GM21528 (cell line): Measurements from ENCODE around the gene INO80E.
"Not testable (repeated sequence)": the region's sequence is repeated elsewhere in the genome, so short reads cannot be mapped to it uniquely, and the experiment has no call there.

Experiments used
- ATAC-seq: cut with Tn5 transposase; IDR thresholded peaks from one replicate; pipeline ENCODE4 v1.9.1; 2021; ENCODE audit warnings: mild to moderate bottlenecking, moderate library complexity; ENCODE audit not compliant: unreplicated experiment, low FRiP score

The INO80E gene

DNA sequence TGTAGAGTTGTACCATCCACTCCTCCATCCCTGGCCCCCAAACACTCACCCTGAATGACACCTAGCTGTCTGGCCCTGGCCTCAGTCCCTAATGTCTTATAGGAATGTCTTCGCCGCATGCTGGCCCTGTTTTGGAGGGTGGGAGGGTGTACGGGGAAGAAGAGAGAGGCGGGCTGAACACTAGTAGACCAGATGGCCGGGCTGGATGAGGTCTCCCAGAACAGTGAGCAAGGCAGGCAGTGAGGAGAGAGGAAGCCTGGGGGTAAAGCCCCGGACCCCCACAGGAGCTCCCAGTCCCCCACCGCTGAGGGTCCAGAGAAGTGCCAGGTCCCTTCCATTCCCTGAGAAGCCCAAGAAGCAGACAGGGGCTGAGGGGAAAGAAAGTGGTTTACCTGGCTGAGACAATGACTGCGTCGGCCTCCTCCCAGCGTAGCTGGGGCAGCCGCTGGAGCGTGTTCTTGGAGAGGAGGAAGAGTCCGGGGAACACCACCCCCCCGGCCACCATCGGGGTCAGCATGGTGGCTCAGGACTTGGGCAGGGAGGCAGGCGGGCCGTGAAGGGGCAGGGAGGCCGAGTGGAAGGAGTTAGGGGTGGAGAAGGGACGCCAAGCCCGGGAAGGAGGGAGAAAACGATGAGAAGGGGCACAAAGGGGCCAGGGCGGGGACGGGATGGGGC is 34.1 kb downstream of the INO80E start:
- no peak for ATAC-seq

DNA sequence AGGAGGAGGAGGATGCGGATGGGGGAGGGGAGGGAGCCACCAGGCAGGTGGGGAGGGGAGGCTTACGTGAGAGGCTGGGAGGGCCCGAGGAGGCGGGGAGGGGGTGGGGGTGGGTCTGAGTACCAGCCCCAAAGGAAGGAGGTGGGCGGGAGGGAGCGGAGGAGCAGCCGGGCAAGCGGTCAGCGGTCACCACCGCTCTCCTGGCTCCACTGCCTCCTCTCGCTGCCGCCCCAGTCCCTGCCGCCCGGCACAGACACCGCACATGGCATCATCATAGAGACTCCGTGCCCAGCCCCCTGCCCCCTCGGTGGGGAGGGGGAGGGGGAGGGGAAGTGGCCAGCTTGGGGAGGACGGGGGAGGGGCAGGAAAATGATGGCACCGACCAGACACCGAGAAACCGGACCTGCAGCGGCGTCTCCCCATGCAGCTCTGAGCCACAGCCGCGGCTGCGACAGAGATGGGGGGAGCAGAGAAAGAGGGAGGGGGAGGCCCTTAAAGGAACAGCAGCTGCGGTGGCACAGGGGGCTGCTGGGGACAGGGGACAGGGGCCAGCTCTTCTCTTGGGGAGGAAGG is 34.9 kb downstream of the INO80E start, which contains the start of gene TLCD3B:
Gene TLCD3B, minus strand, starts transcription at position 431 of the 573 bp plus-strand sequence. CDS start 744 bp downstream, outside the sequence.
- ATAC-seq, result no peak

DNA sequence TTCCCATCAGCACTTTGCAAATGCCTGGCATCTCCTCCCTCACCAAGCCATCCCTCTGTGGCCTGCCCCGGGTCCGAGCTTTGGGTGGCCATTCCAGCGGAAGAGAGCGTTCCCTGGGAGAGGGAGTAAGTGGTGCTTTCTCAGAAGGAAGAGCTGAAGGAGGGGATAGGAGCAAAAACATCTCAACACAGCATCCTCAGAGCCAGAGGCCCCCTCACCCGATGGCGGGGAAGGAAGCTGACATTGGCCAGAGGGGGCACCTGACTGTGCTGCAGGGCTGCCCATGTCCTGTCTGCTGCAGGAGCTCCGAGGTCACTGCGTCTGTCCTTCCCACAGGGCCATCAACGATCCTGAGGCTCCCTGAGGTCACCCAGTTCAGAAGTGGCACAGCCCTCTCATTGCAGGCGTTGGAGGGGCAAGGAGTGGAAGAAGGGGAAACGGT is 35.5 kb downstream of the INO80E start:
- ATAC-seq, result no peak

DNA sequence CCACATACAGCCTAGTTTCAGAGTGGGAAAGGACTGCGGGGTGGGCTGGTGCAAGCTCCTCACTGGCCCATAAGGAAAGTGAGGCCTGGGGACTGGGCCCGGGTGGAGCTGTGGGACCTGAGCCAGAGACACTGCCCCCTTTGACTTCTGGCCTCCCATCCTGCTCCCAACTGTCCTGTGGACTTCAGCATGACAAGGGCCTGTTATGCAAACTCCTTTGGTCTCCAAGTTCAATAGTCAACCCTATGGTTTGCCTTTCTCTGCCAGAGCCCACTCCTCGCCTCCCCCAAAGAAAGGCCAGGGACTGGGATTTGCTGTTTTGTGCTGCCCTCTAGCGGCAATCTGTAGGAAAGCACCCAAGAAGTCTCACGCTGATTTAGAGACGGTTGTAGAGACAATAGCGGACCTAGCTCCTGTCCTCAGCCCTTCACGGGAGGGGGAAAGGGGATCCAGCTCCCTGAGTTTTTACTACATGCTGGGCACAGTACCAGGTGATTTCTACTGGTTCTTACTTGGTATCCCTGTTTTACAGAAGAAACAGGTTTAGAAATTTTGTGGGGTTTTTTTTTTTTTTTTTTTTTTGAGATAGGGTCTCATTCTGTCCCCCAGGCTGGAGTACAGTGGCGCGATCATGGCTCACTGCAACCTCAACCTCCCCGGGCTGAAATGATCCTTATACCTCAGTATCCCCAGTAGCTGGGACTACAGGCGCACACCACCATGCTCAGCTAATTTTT is 36.2 kb downstream of the INO80E start:
- ATAC-seq, result no peak

DNA sequence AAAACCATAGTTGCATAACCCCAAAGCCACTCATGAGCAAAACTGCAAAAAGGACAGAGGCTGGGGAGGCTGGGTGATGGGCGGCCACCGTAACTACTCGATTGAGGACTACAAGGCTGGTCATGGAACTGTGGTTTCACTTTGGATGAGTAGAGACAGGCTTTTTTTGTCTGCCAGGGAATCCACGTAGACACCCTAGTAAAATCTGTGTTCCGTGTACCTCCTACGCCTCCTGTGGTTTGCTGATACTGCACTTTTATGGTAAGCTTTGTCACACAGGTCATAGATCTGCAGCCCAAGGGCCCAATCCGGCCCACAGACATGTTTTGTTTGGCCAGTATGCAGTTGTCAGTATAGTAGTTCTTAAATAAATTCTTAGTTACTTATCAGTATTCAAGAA is 37.2 kb downstream of the INO80E start:
- ATAC-seq, result no peak

DNA sequence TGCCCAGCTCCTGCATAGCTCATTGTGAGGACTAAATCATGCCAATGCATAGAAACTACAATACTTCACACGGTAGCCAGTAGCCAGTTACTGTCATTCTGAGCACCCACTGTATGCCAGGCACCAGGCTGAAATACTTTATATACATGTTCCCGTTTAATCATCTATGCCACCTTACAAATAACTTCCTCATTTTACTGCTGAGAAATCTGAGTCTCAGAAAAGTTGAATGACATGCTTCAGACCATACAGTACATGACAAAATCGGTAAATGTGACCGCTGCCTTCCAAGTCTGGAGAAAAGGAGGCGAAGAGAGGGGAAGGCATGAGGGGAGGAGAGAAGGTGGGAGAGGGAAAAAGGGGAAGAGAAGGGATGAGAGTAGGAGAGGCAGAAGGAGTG is 44.2 kb downstream of the INO80E start:
- ATAC-seq, result no peak

DNA sequence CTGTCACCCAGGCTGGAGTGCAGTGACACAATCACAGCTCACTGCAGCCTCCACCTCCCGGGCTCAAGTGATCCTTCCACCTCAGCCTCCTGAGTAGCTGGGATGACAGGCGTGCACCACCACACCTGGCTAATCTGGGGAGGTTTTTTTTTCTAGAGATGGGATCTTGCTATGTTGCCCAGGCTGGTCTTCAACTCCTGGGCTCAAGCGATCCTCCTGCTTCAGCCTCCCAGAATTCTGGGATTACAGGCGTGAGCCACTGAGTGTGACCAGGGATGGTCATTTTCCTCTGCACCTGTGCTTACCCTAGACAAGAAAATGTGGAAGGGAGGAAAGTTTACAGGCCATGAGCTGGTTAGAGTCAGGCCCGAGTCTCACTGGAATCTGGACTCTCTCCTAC is 44.6 kb downstream of the INO80E start:
- not testable (repeated sequence) for ATAC-seq

DNA sequence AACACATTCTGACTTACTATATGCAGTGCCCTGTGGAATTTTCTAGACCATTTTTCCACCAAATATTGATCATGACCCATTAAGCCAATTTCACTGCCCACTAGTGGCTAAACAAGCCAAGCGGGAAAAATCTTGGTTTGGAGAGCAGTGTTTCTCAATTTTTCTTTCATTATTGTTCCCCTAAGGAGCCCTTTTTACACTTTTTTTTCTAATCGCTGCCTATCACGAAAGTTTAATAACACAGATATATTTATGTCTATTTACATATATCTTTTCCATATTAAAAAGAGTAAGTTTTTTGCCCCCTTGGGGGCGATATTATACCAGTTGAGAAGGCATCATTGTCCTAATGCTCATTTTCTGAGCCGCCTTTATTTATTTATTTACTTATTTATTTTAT is 45.8 kb downstream of the INO80E start:
- no peak for ATAC-seq

DNA sequence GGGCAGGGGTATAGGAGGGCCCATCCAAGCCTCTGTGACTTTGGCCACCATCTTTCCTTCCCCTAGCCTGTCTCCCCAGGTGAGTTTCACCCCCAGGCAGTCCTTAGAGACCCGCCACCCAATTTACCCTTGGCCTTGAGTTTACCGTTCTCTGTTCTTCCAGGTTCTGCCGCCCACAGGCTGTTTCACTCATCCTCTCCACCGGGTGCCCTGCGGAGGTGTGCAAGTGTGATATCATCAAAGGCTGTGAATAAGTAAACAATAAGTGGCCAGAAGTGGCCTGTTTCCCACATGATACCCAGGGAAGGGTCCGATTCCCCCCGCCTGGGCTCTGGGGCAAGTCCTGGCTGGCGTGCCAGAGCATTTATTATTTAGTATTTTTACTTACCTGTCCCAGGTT is 50.1 kb downstream of the INO80E start:
- no peak for ATAC-seq

DNA sequence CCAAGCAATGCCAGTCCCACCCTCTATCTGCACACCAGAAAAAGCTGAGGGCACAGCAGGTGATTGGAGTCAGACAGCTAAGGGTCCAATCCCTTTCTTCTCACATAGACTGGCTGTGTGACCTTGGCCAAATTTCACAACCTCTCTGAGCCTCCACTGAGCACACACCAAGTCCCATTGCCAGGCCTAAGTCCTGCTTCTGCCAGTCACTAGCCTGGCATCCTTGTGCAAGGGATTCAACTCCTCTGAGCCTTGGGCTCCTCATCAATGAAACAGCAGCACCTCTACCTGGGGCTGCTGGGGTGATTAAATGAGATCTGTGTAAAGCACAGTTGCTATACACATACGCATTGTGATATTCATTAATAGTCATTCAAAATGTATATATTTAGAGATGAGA is 50.5 kb downstream of the INO80E start:
- no peak for ATAC-seq

DNA sequence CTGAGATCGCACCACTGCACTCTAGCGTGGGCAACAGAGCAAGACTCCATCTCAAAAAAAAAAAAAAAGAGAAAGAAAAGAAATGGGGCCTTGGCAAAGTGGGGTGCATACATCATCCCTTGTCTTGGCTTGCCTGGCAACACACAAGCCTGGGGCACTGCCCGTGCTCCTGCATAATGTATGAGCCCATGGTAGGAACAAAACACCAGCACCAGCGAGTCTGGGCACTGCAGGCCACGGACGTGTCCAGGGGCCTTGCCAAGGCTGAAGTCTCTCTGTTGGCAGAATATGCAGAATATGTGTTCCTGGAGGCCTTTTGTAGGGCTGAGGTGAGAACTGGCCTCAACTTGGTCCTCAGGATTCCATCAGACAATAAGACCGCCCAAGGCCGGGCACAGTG is 53.8 kb downstream of the INO80E start:
- ATAC-seq, result no peak

DNA sequence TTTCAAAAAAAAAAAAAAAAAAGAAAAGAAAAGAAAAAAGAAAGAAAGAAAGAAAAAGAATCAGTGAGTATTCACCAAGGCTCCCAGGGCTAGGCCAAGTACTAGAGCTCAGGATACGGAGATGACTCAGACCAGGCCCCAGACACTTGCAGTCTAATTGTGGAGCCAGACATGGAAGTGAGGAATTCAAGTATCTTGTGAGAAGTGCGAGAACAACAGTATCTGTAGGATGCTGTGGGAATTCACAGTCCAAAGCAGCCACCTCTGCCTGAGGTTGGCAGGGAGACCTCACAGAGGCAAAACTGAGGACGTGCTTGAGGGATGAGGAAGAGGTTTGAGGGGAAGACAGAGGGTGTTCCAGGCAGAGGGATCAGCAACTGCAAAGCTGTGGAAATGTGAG is 55.5 kb downstream of the INO80E start:
- no peak for ATAC-seq

DNA sequence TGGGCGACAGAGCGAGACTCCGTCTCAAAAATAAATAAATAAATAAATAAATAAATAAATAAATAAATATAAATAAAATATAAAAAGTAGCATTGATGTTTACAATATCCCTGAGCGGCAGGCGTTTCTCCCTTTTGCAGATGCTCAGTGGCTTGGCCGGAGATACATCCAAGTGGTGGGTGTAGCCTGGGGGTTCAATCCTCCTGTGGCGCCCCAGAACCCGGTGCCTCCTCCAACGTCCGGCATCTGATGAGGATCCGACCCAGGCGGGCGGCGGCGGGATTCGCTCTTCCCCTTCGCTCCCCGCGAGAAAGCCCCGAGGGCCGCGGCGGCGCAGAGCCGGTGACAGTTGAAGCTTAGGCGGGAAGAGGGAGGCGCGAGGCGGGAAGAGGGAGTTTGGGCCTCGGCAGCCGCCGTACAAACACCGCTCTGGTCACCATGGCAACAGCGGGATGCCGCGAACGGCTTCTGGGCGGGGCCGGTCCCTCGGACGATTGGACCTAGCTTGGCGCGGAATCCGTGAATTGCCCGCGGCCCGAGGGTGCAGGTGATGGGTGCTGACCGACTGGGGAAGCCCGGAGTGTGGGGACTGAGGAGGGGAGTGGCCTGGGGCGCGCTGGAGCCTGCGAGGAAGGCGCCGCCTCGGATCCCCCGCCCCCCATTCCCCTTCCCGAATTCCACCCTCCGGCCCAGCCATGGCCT is 56.8 kb downstream of the INO80E start:
- ATAC-seq, result no peak

DNA sequence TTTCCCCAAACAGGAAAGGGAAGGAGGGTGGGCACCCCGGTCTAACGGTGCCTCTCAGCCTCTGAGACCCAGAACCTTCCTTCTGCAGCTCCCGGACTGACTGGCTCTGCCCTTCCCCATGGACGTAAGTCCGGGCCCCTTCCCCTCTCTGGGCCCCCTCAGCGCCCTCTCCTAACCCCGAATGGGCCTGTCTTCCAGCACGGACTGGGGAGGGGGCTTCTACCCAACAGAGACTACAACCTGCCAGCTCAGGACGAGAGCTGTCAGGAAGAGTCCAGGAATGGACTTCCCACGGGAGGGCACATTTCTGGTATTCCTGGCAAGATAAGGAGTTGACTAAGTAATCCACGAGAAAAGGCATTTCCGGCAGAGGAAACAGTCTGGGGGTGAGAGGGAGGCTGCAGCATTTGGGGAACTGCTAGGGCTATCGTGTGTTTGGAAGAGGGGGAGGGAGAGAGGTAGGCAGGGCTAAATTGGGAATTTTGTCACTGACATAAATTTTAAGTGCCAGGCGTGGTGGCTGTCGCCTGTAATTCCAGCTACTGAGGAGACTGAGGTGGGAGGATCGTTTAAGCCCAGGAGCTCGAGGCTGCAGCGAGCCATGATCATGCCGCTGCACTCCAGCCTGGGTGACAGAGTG is 57.5 kb downstream of the INO80E start:
- ATAC-seq, result no peak

DNA sequence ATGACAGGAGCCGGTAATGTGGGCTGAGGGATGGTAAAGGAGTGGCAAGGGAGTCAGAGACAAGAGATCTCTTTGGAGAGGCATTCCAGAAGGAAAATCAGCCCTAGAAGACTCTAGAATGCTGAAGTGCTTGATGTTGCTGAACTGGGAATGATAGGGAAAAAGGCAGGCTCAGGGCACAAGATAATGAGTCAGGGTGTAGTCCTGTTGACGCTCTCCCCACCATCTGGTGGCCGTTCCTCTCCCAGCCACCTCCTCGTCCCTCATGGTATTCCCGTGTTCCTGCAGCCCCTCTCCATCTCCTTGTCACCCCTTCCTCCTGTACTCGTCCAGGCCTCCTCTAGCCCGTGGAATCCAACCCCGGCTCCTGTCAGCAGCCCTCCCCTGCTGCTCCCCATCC is 58.4 kb downstream of the INO80E start:
- no peak for ATAC-seq

DNA sequence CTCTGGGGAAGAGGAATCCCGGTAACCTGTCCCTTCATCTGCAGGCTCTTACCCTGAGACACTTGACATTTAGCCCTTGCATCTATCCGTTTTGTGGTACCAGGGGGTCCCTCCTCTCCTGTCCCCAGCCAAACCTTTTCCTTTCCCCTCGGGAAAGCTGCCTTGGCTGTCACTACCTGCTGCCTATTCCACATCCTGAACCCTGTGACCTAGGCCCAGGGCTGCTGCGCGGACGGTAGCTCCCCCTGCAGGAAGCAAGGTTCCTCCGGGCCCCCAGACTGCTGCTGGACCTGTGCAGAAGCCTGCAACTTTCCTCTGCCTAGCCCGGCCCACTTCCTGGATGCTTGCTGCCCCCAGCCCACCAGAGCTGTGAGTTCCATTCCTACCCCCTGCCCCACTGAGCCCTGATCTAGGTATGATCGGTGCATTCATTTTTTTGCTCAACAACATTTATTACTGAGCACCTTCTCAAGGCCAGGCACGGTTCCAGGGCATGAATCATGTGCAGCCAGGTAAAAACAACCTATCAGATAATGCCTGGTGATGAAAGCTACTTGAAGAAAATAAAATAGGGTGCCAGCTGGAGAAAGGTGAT is 59.0 kb downstream of the INO80E start:
- ATAC-seq, result no peak
